Ishikawa (cell line): ENCODE results near the gene SLC25A39.

Experiments used
- CEBPB ChIP-seq: IDR thresholded peaks from 2 replicates; pipeline ENCODE4 v1.6.1; 2012
- CREB1 ChIP-seq: IDR thresholded peaks from 2 replicates; pipeline ENCODE4 v1.6.1; 2012; ENCODE audit warnings: low read depth
- EP300 ChIP-seq: IDR thresholded peaks from 2 replicates; pipeline ENCODE4 v1.6.1; 2012; ENCODE audit warnings: borderline replicate concordance
- RAD21 ChIP-seq: IDR thresholded peaks from 2 replicates; pipeline ENCODE4 v1.6.1; 2012; ENCODE audit warnings: low read depth
- TAF1 ChIP-seq: IDR thresholded peaks from 2 replicates; pipeline ENCODE4 v1.6.1; 2012; ENCODE audit warnings: low read depth, mild to moderate bottlenecking
- YY1 ChIP-seq: IDR thresholded peaks from 2 replicates; pipeline ENCODE4 v1.6.1; 2012; ENCODE audit warnings: low read depth
- TF ChIP-seq, protein P1 (sequence below): IDR thresholded peaks from 2 replicates; pipeline ENCODE4 v1.6.1; 2012
- TF ChIP-seq, protein P2 (sequence below): IDR thresholded peaks from 2 replicates; pipeline ENCODE4 v1.6.1; 2012

DNA sequence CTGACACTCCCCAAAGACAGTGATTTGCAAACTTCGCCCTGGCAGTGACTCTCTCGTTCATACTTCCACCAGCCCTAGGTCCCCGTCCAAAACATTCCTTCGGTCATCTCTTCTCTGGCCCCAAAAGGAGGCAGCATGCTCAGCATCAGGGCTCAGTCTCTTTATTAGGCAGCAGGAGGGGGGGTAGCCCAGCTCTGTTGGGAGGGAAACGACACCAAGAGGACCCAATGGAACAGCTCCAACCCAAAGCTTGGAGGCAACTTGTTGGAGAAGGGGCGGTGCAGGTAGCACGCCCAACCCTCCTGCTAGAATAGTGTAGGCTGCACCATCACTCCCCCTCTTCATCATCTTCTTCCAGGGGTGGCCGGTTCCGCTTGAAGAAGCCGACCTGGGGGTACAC is 47.4 kb upstream of the SLC25A39 start:
- TF ChIP-seq, protein P1, sequence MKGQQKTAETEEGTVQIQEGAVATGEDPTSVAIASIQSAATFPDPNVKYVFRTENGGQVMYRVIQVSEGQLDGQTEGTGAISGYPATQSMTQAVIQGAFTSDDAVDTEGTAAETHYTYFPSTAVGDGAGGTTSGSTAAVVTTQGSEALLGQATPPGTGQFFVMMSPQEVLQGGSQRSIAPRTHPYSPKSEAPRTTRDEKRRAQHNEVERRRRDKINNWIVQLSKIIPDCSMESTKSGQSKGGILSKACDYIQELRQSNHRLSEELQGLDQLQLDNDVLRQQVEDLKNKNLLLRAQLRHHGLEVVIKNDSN = no peak
- TF ChIP-seq YY1 = no peak
- TF ChIP-seq, protein P2, sequence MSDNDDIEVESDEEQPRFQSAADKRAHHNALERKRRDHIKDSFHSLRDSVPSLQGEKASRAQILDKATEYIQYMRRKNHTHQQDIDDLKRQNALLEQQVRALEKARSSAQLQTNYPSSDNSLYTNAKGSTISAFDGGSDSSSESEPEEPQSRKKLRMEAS = no peak
- TF ChIP-seq EP300 = no peak
- no peak for TF ChIP-seq TAF1
- TF ChIP-seq RAD21 = no peak
- no peak for TF ChIP-seq CEBPB
- TF ChIP-seq CREB1 = no peak
